Peyer's patch (tissue), 4 donors: ENCODE results near the gene ATOH8.

Experiments used
- CTCF ChIP-seq, 6 experiments: fragments of 450-650 bp in 4 of 6; fragments of 200-600 bp in 2 of 6; sonication (generic) in 1 of 6; IDR thresholded peaks; one replicate each; pipeline ENCODE4 v1.5.1; 2017 to 2019; ENCODE audit warnings: antibody characterized with exemption in 6 of 6, mild to moderate bottlenecking in 3 of 6, moderate library complexity in 1 of 6
- POLR2A ChIP-seq, 2 donors: fragments of 450-650 bp; IDR thresholded peaks; one replicate each; pipeline ENCODE4 v1.5.1; 2017; ENCODE audit warnings: antibody characterized with exemption in 2 of 2, mild to moderate bottlenecking in 2 of 2, moderate library complexity in 2 of 2

DNA sequence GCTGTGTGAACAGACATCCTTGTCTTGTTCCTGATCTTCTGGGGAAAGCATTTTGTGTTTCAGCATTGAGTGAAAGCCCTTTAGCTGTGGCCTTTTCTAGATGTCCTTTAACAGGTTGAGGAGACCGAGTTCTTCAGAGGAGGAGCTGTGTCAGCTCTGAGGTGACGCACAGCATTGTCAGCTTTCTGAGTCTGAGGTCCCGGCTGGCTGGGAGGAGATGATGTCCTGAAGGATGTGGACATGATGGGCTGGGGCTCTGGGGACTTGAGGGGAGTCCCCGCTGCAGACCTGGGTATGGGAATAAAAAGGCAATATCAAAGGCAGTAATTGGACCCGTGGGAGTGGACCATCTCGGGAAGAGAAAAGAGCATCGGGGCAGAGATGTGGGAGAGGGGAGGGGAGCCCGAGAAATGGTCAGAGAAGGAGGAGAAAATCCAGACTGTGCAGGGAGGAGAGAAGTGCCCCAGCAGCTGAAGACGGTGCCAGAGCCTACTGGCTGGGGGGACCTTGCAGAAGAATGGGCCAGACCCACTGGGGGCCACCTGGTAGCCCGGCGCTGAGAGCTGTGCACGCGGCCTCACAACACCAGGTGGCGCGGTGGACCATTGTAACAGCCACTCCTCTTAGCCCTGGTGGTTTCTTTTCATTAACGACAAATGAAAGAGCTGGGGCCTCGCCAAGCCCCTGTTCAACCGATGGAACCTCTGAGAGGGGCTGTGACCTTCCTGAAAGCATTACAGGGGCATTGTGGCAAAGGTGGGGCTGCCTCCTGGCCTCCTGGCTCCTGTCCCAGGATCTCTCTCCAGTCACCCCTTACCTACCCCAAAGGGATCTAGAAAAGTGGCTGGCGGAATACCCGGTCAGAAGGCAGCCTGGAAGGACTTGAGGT, 73.4 kb downstream of the ATOH8 start:
- TF ChIP-seq CTCF (IDR thresholded peaks at IDR 0.05) (peak; percentile 81 to 94 (median 86)), POLR2A (IDR thresholded peaks at IDR 0.05) (no peak)
